Stromal cell of bone marrow (primary cell): Measurements from ENCODE around the gene EEFSEC.

Source experiments
- DNase-seq: peaks from one replicate; pipeline ENCODE4 v3.0.0-alpha.2; 2012; ENCODE audit warnings: low read depth

EEFSEC gene

GRCh38 chr3:128242818-128243601 lies 89.7 kb downstream of the EEFSEC start:
- DNase-seq = no peak

GRCh38 chr3:128243602-128244504 lies 90.6 kb downstream of the EEFSEC start:
- no peak for DNase-seq

DNA sequence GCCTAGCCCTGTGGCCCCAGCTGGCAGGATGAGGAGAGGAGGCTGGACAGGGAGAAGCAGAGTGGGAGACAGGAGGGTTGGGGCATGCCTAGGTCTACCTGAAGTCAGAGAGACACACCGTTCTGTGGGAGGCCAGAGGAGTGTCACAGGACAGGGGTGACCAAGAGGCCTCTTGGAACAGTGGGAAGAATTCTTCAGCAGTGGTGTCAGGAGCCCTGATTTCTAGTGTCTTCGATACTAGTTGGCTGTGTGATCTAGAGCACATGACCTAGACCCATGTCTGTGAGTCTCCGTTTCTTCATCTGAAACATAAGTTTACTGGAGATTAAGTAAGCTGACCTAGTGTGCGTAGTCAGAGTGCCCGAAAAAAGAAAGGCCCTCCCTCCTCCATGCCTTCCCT lies 92.2 kb downstream of the EEFSEC start:
- DNase-seq = no peak

DNA sequence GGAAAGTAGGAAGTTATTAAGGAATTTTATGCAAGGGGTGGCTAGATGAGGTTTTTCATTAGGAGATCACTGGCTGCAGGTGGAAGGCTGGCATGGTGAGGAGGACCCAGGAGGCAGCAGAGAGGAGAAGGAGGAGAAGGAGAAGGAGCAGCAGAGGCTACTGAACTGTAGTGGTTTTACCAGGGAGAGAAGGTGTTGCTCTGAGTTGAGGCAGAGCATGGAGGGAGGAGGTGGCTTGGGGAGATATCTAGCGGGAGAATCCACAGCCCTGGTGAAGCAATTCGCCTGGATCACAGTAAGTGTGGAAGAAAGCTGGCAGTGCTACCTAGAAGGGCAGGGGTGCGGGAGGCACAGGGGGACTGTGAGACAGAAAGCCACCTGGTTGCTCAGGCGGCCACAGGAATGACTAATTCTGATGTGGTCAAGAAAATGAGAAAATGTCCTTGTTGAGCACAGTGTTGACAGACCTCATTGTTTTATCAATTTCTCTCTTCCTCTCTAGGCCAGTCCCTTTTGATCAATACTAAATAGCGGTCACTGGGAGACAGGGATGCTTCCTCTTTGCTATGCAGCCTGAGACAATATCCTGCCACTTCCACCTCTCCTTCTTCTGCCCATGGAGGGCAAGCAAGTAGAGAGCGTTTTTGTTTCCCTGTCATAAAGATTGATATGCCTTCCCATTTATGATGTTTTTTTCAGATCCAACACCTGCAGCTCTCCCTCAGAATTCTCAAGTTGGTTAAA lies 94.6 kb downstream of the EEFSEC start:
- no peak for DNase-seq

DNA sequence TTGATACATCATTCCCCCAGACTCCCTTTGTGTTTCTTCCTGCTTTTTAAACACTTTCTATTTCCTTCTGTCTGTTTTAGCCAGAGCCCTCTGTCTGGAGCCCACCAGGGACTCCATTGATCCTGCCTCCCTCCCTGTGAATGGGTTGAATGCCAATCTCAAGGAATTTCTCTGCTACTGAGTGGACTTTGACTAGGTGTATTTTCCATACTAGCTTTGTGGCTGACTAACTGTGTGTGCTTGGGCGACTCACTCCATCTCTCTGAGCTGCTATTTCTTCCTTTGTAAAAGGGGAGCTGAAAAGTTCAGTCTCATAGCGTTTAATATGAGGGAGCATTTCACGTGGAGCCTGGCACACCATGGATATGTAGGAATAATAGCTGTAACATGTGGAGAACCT lies 98.8 kb downstream of the EEFSEC start:
- no peak for DNase-seq

DNA sequence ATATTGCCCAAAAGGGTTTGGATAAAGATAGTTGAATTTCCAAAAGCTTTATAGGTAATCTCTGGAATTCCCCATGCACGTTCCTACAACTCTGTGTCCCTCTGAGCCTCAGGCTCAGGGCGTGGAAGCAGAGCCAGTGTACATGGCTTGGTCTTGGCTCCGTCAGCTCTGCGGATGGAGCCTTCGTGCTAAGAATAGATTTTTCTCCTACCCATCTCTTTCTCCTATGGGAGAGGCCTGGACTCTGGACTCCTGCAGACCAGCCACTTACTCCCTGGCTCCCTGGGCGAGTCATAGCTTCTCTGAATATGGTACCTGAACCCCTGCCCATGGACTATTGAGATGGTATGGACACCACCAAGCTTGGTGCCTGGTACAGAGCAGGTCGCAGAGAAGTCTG lies 99.9 kb downstream of the EEFSEC start:
- DNase-seq = no peak

- no peak for DNase-seq
Observed at GRCh38 chr3:128254066-128254590, 100.8 kb downstream of the EEFSEC start.

- DNase-seq = no peak
Observed at GRCh38 chr3:128254967-128255366, 101.7 kb downstream of the EEFSEC start.

DNA sequence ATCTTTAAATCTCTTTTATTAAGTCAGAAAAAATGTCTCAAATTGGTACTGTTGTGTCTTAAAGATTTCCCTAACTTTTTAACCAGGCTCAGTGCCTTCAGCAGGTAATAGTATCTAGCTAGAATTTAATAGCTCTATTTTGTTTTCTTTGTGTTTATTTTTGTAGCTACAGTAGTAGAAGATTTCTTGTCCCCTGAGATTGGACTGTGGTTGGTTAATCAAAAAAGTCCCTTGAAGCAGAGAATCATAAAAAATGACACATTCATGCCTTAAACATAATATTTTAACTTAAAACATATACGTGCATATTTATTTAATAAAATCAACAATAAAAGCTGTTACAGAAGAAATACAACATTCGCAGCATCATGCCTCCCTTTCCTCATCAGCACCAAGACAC lies 102.8 kb downstream of the EEFSEC start:
- DNase-seq = no peak

DNA sequence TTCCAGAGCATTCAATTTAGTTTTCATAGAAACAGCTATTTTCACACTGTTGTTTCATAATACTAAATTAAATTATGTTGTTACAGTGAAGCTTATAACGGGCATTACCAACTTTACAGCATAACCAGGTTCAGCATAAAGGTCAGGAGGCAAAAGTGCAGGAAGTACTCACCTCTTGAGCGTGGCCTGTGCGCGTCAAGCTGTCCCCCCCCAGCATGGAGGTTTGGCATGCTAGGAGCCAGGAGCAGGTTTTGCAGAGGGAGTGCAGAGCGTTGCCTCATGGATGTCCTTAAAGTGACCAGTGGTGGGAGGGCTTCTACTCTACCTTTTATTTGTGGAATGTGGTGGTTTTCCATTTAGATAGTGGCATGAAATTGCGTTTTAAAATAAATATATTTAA lies 104.4 kb downstream of the EEFSEC start:
- DNase-seq = no peak

GRCh38 chr3:128260275-128260674 lies 107.0 kb downstream of the EEFSEC start:
- no peak for DNase-seq

DNA sequence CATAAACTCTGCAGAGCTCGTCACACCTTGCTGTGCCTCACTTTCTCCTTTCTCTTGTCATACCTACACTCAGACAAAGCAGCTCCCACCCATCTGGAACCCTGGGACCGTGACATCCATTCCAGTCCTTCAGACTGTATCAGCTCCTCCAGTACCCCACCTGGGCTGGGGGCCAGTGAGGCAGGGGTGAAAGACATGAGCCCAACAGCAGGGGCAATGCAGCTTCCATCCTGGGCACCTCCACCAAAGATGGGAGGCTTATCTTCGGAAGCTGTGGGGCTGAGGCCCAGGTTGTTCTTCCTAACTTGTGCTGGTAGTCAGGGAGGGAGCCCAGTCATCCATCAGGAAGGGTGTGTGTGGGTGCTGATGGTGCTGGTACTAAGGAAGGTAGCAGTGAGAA lies 109.2 kb downstream of the EEFSEC start:
- no peak for DNase-seq

DNA sequence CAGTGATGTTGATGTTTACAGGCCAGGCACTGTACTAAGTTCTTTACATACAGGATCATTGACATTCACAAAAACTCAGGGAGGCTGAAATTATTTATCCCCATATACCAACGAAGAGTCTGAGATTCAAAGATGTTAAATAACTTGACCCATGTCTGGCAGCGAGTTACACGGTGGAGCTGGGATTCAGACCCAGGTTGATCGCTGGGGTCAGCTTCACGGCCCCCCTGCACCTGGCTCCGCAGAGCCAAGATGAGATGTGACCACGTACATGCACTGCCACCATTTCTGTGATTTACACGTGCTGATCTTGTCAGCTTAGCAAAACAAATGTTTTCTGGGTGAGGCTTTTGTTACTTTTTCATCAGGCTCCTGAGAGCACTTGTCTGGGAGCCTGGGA lies 109.8 kb downstream of the EEFSEC start:
- DNase-seq = no peak

DNA sequence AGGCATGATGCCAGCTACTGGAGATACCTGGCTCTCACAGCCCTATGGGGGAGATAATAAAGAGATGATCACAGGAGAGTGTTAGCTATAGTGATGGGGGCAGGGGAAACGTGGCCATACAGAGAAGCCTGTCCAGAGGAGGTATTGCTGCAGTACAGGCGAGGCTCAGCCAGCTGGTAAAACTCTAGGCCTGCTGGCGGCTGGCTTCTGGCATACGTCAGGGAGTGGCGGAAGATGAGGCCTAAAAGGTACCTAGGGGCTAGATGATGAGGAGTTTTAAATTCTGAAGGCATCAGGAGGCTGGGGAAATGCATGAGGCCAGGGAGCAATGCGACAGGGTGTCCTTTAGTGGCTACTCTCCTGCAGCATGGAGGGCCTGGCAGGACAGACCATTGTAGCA lies 110.7 kb downstream of the EEFSEC start:
- no peak for DNase-seq

DNA sequence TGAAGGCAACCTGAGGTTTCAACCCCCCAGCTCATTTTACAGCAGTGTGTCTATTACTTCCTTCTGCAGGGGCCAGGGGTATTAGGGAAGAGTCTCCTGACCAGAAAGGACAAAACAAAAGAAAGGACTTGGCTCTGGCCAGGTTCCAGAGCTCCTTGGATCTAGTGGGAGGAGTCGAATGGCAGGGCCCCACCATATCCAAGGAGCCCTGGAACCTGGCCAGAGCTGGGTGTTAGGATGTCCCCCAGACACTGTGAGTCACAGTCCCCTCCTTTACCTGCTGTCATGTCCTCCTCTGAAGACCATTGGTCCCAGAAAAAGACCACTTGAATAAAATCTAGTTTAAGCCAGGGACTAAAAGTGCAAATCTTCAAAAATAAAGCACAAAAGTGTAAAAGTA lies 113.2 kb downstream of the EEFSEC start:
- DNase-seq = no peak

DNA sequence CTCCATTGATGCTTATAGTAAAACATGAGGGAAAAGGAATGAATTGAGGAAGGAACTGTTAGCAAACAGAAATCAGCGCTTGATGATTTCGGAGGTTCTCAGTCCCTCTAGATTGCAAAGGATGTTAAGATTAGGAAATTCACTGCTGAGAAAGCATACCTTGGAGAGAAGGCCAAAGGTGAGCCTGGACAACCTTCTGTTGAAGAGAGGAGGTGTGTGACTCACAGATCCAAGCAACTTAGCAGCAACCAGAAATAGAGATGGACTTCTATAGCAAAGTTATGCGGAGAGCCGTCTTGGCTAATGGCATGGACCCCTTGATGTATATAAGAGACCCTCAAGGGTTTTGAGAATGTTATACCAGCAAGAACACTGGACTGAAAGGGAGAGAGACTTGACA lies 114.3 kb downstream of the EEFSEC start:
- DNase-seq = no peak

- DNase-seq = no peak
Observed at GRCh38 chr3:128269006-128269775, 115.9 kb downstream of the EEFSEC start.

- no peak for DNase-seq
Observed at GRCh38 chr3:128269796-128270195, 116.5 kb downstream of the EEFSEC start.

GRCh38 chr3:128270559-128271492 lies 117.5 kb downstream of the EEFSEC start:
- no peak for DNase-seq

DNA sequence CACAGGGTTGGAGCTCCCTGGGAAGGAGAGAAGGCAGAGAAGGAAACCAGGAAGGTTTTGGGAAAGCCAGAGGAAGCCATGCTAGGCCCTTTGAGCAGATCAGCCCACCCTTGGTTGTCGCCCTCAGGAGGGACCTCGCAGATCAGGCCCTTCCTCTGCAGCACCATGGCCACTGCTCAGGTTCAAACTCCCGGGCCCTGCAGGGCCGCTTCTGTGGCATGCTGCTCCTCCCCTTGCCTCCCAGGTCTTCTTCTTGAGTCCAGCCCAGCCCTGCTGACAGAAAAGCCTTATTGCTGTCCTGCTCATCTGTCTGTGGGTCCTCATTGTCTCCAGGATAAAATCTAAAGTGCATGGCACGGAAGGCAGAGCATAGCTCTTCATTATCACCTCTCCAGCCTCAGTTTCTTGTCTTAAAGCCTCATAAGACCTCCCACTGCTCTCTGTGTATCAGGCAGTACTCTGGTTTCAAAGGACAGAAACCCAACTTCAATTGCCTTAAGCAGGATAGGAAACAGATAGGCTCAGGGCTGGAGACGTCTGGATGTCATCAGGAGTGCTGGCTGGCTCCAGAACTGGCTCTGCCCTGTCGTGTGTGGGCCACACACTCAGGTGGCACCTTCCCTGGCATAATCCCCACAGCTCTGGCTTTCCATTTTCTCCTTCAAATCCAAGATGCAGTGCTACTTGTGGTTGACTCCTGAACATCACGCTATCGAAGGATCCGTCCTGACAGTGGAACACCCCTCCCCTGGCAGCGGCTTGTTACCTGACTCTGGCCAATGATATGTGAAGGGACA lies 118.5 kb downstream of the EEFSEC start:
- no peak for DNase-seq
